Cardiac septum (tissue), 1 donor: Measurements from ENCODE around the gene GMDS. TPM values are rescaled to one million over a fixed set of nuclear protein-coding genes. Genes with fewer than 3 reads are reported as not detected.
A peak's percentile ranks its signal among the peaks of the same experiment; 100 is the strongest.

ENCODE experiments used
- DNase-seq: peaks from one replicate; pipeline ENCODE4 v3.0.0-alpha.2; 2020; ENCODE audit warnings: low spot score
- intact Hi-C: fragments of 100-400 bp; cut with DNase I; formaldehyde crosslinking; loops from one replicate; pipeline ENCODE4 v1.14.0; 2022
- total RNA-seq: library from RNA; stranded (reverse); fragmentation: NEBNext Ultra II Directional; extraction: Animal tissue kit (Norgen Biotek cat#: 25700); gene quantifications from one replicate; pipeline ENCODE4 v1.2.1, GENCODE V29; 2021
- donor health status: DM: no; HTN: no; CAD: no.

Gene GMDS
- total RNA-seq, 1 donor from 2014 or later = 6.3 TPM

GRCh38 chr6:1596088-1596852, 649.1 kb downstream of the GMDS start:
- DNase-seq = peak; percentile 88
- intact Hi-C loops = loop anchor here (5.0 kb wide), 3 partner anchors 851 to 1156 kb away; partner anchors contain the start of gene MYLK4

- intact Hi-C loops = loop anchor here (5.0 kb wide), 3 partner anchors 852 to 1157 kb away; partner anchors contain the start of gene MYLK4
These were observed 649.9 kb downstream of the GMDS start for GRCh38 chr6:1595271-1596087.

GRCh38 chr6:1594445-1595200, 650.8 kb downstream of the GMDS start:
- DNase-seq = peak; percentile 63
- intact Hi-C loops = loop anchor here (5.0 kb wide), 3 partner anchors 853 to 1158 kb away; partner anchors contain the start of gene MYLK4

More at GRCh38 chr6:1595271-1596087, 649.9 kb downstream of the GMDS start:
- DNase-seq = peak; percentile 70

GRCh38 chr6:1593958-1594314, 651.5 kb downstream of the GMDS start:
- intact Hi-C loops = no loop called here
- peak; percentile 56 for DNase-seq

- DNase-seq = peak; percentile 57
- intact Hi-C loops = no loop called here
These were observed 652.0 kb downstream of the GMDS start for GRCh38 chr6:1593286-1593957.

GRCh38 chr6:1592852-1593251, 652.6 kb downstream of the GMDS start:
- intact Hi-C loops = no loop called here

GRCh38 chr6:1591926-1592325, 653.5 kb downstream of the GMDS start:
- peak; percentile 10 for DNase-seq

More at GRCh38 chr6:1592852-1593251, 652.6 kb downstream of the GMDS start:
- DNase-seq = peak; percentile 3

GRCh38 chr6:1591243-1591642, 654.2 kb downstream of the GMDS start:
- peak; percentile 51 for DNase-seq
- intact Hi-C loops = no loop called here

More at GRCh38 chr6:1591926-1592325, 653.5 kb downstream of the GMDS start:
- intact Hi-C loops = no loop called here

- DNase-seq = peak; percentile 67
- intact Hi-C loops = no loop called here
These were observed 654.8 kb downstream of the GMDS start for GRCh38 chr6:1590580-1590979.

GRCh38 chr6:1589208-1589607, 656.2 kb downstream of the GMDS start:
- intact Hi-C loops = no loop called here
- DNase-seq = no peak

GRCh38 chr6:1587977-1588376, 657.4 kb downstream of the GMDS start:
- no peak for DNase-seq
- intact Hi-C loops = no loop called here

- intact Hi-C loops = no loop called here
These were observed 657.9 kb downstream of the GMDS start for GRCh38 chr6:1587546-1587945.

GRCh38 chr6:1586861-1587450, 658.4 kb downstream of the GMDS start:
- intact Hi-C loops = no loop called here

More at GRCh38 chr6:1587546-1587945, 657.9 kb downstream of the GMDS start:
- DNase-seq = no peak

GRCh38 chr6:1586256-1586655, 659.1 kb downstream of the GMDS start:
- DNase-seq = no peak
- intact Hi-C loops = no loop called here

More at GRCh38 chr6:1586861-1587450, 658.4 kb downstream of the GMDS start:
- DNase-seq = no peak

GRCh38 chr6:1585669-1586049, 659.7 kb downstream of the GMDS start:
- DNase-seq = no peak
- intact Hi-C loops = no loop called here

GRCh38 chr6:1584996-1585668, 660.3 kb downstream of the GMDS start:
- intact Hi-C loops = no loop called here
- DNase-seq = no peak

GRCh38 chr6:1584146-1584545, 661.3 kb downstream of the GMDS start:
- no peak for DNase-seq
- intact Hi-C loops = no loop called here
